ENCODE results near the gene GJB2. TPM values are rescaled to one million over a fixed set of nuclear protein-coding genes. Genes with fewer than 3 reads are reported as not detected.

The GJB2 gene
- total and polyA plus RNA-seq, 2 donors, result 9.3 to 38.1 TPM

DNA sequence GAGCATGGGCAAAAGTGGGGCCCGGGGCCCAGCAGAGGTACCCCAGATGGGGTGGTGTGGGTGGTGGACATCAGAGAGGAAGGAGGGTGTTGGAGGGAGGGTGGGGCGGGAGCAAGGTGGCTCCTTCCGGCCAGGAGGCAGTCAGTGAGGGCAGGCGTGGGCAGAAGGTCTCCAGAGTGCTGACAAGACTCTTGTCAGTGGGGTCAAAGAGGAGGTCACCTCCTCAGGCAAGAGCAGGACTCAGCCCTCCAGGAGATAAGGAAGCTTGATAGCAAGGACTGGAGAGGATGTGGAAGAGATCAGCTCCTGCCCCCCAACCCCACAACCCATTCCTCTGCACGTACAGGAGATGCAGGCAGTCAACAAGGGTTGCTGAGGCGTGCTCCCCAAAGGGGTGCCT, 41.7 kb downstream of the GJB2 start:
- Histone ChIP-seq H3K4me3 (ENCODE audit: low read length in 2 of 2) (no peak overlapping the region), H3K27me3 (ENCODE audit: control insufficient read depth in 2 of 2, insufficient read depth in 1 of 2, low read length in 1 of 2) (peaks cover 0 to 54% of the 10 kb centered on the region in 2 donors), H3K4me1 (ENCODE audit: control insufficient read depth in 2 of 2, insufficient read depth in 2 of 2, low read length in 2 of 2) (no peaks in the 10 kb centered on the region), H3K9me3 (ENCODE audit: control insufficient read depth in 2 of 2, insufficient read depth in 1 of 2, low read length in 1 of 2) (no peaks in the 10 kb centered on the region), H3K36me3 (ENCODE audit: control insufficient read depth in 2 of 2, insufficient read depth in 2 of 2, low read length in 1 of 2) (no peaks in the 10 kb centered on the region), H3K27ac (ENCODE audit: low read depth in 1 of 2, low read length in 1 of 2) (no peak overlapping the region)
- no peak for DNase-seq (ENCODE audit: low read depth in 6 of 9, low spot score in 9 of 9)
- WGBS, result 81% methylated on average over 6 of the region's 6 CpGs

DNA sequence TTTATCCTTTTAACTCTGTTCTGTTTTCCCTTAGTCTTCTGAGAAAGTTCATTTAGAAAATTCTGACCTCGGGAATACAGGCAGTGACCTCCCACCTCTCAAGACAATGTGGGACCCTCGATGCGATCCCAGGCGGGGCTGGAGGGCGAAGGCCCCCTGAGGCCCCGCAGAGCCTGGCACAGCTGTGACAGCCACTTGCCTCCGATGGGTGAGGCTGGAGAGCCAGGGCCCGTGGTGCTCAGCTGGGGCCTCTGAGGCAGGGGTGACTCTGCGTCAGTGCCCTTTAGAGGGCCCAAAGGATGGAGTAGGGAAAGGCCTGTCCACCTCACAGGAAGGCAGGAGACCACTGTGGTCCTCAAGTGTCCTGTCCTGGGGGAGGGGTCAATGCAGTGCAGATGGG, 42.2 kb downstream of the GJB2 start:
- DNase-seq (ENCODE audit: low read depth in 6 of 9, low spot score in 9 of 9), result no peak
- Histone ChIP-seq H3K4me1 (ENCODE audit: control insufficient read depth in 2 of 2, insufficient read depth in 2 of 2, low read length in 2 of 2) (no peaks in the 10 kb centered on the region), H3K4me3 (ENCODE audit: low read length in 2 of 2) (no peak overlapping the region), H3K9me3 (ENCODE audit: control insufficient read depth in 2 of 2, insufficient read depth in 1 of 2, low read length in 1 of 2) (no peaks in the 10 kb centered on the region), H3K27me3 (ENCODE audit: control insufficient read depth in 2 of 2, insufficient read depth in 1 of 2, low read length in 1 of 2) (peaks cover under 1 to 55% of the 10 kb centered on the region in 2 donors), H3K36me3 (ENCODE audit: control insufficient read depth in 2 of 2, insufficient read depth in 2 of 2, low read length in 1 of 2) (no peaks in the 10 kb centered on the region), H3K27ac (ENCODE audit: low read depth in 1 of 2, low read length in 1 of 2) (no peak overlapping the region)
- 93% methylated on average over 9 of the region's 9 CpGs for WGBS

DNA sequence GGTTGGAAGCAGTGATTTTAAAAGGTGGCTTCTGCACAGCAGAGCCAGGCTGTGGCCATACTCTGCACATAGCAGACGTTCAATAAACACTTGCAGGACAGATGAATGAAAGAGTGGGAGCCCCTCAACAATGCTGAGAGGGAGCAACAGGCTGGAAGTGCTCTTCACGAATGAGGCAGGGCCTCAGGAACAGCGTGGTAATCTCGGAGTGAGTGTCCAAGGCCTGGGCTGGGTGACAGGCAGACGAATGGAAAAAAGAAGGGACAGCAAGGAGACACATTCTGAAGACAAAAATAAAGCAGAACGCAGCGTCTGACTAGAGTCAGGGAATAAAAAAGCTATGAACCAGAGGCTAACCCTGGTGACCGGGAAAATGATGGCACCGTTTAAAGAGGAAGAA, 43.0 kb downstream of the GJB2 start:
- Histone ChIP-seq H3K4me1 (ENCODE audit: control insufficient read depth in 2 of 2, insufficient read depth in 2 of 2, low read length in 2 of 2) (no peaks in the 10 kb centered on the region), H3K4me3 (ENCODE audit: low read length in 2 of 2) (no peak overlapping the region), H3K27ac (ENCODE audit: low read depth in 1 of 2, low read length in 1 of 2) (no peak overlapping the region), H3K9me3 (ENCODE audit: control insufficient read depth in 2 of 2, insufficient read depth in 1 of 2, low read length in 1 of 2) (no peaks in the 10 kb centered on the region), H3K36me3 (ENCODE audit: control insufficient read depth in 2 of 2, insufficient read depth in 2 of 2, low read length in 1 of 2) (no peaks in the 10 kb centered on the region), H3K27me3 (ENCODE audit: control insufficient read depth in 2 of 2, insufficient read depth in 1 of 2, low read length in 1 of 2) (peaks cover 6 to 57% of the 10 kb centered on the region in 2 donors)
- no peak for DNase-seq (ENCODE audit: low read depth in 6 of 9, low spot score in 9 of 9)
- 85% methylated on average over 9 of the region's 9 CpGs for WGBS

DNA sequence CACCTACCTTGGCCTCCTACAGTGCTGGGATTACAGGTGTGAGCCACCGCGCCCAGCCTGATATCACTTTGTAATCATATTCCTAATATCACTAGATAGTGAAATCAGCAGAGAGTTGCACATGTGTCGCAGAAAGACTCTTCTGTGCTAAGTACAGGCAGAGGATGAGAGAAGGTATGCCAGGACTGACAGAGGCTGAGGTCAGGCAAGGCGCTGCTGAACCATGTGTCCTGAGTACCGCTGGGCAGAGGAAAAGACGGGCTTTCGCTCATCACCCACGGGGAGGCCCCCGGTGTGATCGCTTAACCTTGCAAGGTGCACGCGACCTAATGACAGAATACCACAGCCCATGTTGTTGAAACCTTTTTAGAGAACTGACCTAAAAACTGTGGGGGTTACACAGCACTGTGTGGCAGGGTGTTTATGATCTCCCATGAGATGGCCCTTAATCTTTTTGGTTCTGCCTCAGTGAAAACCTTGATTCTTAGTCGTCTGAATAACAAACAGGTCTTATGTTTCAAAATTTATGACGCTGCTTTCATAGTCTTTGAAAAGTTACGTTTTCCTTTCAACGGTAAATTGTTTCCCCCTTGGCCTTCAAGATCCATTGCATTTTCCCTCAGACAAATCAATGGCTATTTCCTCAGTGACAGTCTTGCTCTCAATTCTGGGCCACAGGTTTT, 44.1 kb downstream of the GJB2 start:
- no peaks in the 10 kb centered on the region for H3K4me1 ChIP-seq (ENCODE audit: control insufficient read depth in 2 of 2, insufficient read depth in 2 of 2, low read length in 2 of 2)
- no peak for DNase-seq (ENCODE audit: low read depth in 6 of 9, low spot score in 9 of 9)
- no peak overlapping the region for H3K27ac ChIP-seq (ENCODE audit: low read depth in 1 of 2, low read length in 1 of 2)
- H3K36me3 ChIP-seq (ENCODE audit: control insufficient read depth in 2 of 2, insufficient read depth in 2 of 2, low read length in 1 of 2), result no peaks in the 10 kb centered on the region
- peaks cover 6 to 60% of the 10 kb centered on the region in 2 donors for H3K27me3 ChIP-seq (ENCODE audit: control insufficient read depth in 2 of 2, insufficient read depth in 1 of 2, low read length in 1 of 2)
- WGBS, result 94% methylated on average over 16 of the region's 16 CpGs
- H3K4me3 ChIP-seq (ENCODE audit: low read length in 2 of 2), result no peak overlapping the region
- H3K9me3 ChIP-seq (ENCODE audit: control insufficient read depth in 2 of 2, insufficient read depth in 1 of 2, low read length in 1 of 2), result no peaks in the 10 kb centered on the region

DNA sequence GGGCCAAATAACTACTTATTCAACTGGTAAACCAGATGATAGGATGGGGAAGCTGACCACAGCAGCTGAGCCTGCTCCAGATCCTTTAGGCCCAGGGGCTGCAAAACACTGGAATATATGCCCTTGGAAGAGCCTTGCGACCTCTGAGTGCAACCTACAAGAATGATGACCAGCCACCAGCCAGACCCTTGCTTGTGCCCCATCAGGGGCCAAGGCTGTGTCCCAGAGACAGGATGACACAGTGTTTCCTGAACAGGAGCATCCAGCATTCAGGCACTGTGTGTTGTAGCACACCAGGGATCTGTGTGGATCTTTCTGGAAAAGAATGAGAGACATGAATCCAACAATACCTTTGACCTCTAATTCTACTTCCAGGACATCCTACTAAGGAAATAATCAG, 46.4 kb downstream of the GJB2 start:
- Histone ChIP-seq H3K4me1 (ENCODE audit: control insufficient read depth in 2 of 2, insufficient read depth in 2 of 2, low read length in 2 of 2) (no peaks in the 10 kb centered on the region), H3K27ac (ENCODE audit: low read depth in 1 of 2, low read length in 1 of 2) (no peak overlapping the region), H3K4me3 (ENCODE audit: low read length in 2 of 2) (no peak overlapping the region), H3K36me3 (ENCODE audit: control insufficient read depth in 2 of 2, insufficient read depth in 2 of 2, low read length in 1 of 2) (no peaks in the 10 kb centered on the region), H3K9me3 (ENCODE audit: control insufficient read depth in 2 of 2, insufficient read depth in 1 of 2, low read length in 1 of 2) (no peaks in the 10 kb centered on the region), H3K27me3 (ENCODE audit: control insufficient read depth in 2 of 2, insufficient read depth in 1 of 2, low read length in 1 of 2) (peaks cover 26 to 76% of the 10 kb centered on the region in 2 donors)
- 100% methylated on average over 1 of the region's 1 CpG for WGBS
- no peak for DNase-seq (ENCODE audit: low read depth in 6 of 9, low spot score in 9 of 9)

DNA sequence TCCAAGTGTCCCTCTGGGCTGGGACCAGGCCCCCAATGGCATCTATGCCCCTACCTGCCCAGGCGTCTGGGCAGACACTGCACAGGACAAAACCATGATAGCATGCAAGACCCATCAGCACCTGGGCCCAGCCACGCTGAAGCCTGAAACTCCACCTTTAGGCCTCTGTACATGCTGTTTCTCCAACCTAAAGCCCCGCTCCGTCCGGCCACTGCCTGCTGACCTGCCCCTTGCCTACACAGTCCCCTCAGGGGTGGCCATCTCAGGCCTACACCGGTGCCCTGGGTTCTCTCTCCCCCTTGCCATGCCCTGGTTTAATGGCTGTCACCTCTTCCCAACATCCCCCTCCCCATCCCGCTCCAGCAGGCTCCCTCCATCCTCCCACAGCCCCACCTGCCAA, 47.2 kb downstream of the GJB2 start:
- no peak overlapping the region for H3K27ac ChIP-seq (ENCODE audit: low read depth in 1 of 2, low read length in 1 of 2)
- H3K36me3 ChIP-seq (ENCODE audit: control insufficient read depth in 2 of 2, insufficient read depth in 2 of 2, low read length in 1 of 2), result no peaks in the 10 kb centered on the region
- H3K4me3 ChIP-seq (ENCODE audit: low read length in 2 of 2), result no peak overlapping the region
- H3K4me1 ChIP-seq (ENCODE audit: control insufficient read depth in 2 of 2, insufficient read depth in 2 of 2, low read length in 2 of 2), result no peaks in the 10 kb centered on the region
- DNase-seq (ENCODE audit: low read depth in 6 of 9, low spot score in 9 of 9), result no peak
- H3K9me3 ChIP-seq (ENCODE audit: control insufficient read depth in 2 of 2, insufficient read depth in 1 of 2, low read length in 1 of 2), result no peaks in the 10 kb centered on the region
- peaks cover 32 to 80% of the 10 kb centered on the region in 2 donors for H3K27me3 ChIP-seq (ENCODE audit: control insufficient read depth in 2 of 2, insufficient read depth in 1 of 2, low read length in 1 of 2)
- WGBS, result 91% methylated on average over 7 of the region's 7 CpGs

DNA sequence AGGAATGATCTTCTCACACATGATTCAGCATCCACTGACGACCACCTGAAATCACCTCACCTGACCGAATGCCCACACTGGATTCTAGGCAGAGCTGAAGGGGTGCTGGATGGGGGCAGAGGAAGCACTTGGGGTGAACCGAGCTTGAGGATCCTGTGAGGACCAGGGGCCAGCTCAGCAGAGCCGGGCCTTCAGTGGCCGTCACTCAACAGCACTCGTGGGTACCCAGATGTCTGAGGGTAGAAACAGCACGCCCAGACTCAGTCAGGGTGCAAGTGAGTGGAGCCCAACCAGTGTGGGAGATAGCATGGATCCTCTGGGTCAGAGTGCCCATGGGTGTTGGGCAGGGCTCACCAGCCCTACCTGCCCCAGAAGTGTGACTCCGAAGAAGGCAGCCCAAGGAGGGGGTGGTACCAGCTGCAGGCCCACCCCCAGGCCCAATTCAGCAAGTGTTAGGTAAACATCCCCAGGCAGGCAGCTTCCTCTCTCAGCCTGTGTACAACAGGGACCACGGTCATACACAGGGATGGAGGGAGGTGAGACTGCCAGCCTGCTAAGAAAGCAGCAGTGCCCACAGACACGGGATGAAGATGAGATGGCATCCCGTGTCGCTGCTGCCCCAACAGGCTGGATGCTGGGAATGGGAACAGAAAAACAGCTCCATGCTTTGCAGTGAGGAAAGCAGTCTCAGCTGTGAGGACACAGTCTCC, 48.4 kb downstream of the GJB2 start:
- DNase-seq (ENCODE audit: low read depth in 6 of 9, low spot score in 9 of 9), result no peak
- Histone ChIP-seq H3K4me1 (ENCODE audit: control insufficient read depth in 2 of 2, insufficient read depth in 2 of 2, low read length in 2 of 2) (no peaks in the 10 kb centered on the region), H3K9me3 (ENCODE audit: control insufficient read depth in 2 of 2, insufficient read depth in 1 of 2, low read length in 1 of 2) (no peaks in the 10 kb centered on the region), H3K36me3 (ENCODE audit: control insufficient read depth in 2 of 2, insufficient read depth in 2 of 2, low read length in 1 of 2) (no peaks in the 10 kb centered on the region), H3K27ac (ENCODE audit: low read depth in 1 of 2, low read length in 1 of 2) (no peak overlapping the region), H3K4me3 (ENCODE audit: low read length in 2 of 2) (no peak overlapping the region), H3K27me3 (ENCODE audit: control insufficient read depth in 2 of 2, insufficient read depth in 1 of 2, low read length in 1 of 2) (peaks cover 37 to 80% of the 10 kb centered on the region in 2 donors)
- 93% methylated on average over 12 of the region's 12 CpGs for WGBS

DNA sequence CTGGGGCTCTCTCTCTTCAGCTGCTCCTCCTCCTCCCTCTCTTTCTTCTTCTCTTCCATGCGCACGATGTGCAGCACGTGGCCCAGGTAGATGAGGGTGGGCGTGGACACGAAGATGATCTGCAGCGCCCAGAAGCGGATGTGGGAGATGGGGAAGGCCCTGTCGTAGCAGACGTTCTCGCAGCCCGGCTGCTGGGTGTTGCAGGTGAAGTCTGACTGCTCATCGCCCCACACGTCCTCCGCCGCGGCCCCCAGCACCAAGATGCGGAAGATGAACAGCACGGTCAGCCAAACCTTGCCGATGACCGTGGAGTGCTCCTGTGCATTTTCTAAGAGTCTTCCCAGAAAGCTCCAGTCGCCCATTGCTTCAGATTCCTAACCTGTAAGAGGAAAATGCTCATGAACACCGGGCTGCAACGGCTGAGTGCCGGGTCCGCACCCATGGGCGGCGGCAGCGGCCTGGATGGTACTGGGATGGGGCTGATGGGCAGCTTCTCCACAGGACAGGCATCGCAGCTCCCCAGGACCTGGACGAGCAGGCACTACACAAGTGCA, 49.7 kb downstream of the GJB2 start:
- Histone ChIP-seq H3K4me1 (ENCODE audit: control insufficient read depth in 2 of 2, insufficient read depth in 2 of 2, low read length in 2 of 2) (no peaks in the 10 kb centered on the region), H3K27me3 (ENCODE audit: control insufficient read depth in 2 of 2, insufficient read depth in 1 of 2, low read length in 1 of 2) (peaks cover 37 to 75% of the 10 kb centered on the region in 2 donors), H3K4me3 (ENCODE audit: low read length in 2 of 2) (no peak overlapping the region), H3K27ac (ENCODE audit: low read depth in 1 of 2, low read length in 1 of 2) (no peak overlapping the region), H3K9me3 (ENCODE audit: control insufficient read depth in 2 of 2, insufficient read depth in 1 of 2, low read length in 1 of 2) (no peaks in the 10 kb centered on the region), H3K36me3 (ENCODE audit: control insufficient read depth in 2 of 2, insufficient read depth in 2 of 2, low read length in 1 of 2) (no peaks in the 10 kb centered on the region)
- DNase-seq (ENCODE audit: low read depth in 6 of 9, low spot score in 9 of 9), result no peak
- 94% methylated on average over 30 of the region's 30 CpGs for WGBS

Data from thymus (tissue), 11 donors.